Measurements from ENCODE around the gene FGD3.

FGD3 gene

DNA sequence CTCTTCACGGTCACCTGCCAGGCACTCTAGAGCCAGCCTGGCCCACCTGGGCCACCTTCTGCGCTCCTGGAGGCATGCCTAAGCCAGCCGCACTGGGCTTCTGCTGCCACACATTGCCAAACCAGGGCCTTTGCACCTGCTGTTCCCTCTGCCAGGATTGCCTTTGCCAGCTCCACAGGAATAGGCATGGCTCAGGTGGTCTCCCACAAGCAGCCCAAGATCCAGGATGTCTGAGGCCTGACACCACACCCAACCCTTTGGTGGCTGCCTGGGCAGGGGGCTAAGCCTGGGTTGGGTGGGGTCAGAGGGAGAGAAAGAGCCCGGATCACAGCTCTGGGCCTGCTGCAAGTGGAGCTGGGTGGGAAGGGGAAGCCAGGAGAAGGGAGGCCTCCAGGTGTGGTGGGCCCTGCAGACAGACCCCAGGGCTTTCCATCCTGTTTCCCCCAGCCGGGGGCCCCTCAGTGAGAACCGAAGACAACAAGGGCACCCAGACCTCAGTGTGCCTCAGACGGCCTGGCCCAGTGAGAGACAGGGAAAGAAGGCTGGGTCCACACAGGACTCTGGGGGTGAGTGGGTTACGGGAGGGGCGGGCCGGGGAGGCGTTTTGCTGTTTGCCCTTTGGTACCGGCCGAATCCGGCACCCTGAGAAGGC lies 110.5 kb downstream of the FGD3 start:
- DNase-seq = no peak

DNA sequence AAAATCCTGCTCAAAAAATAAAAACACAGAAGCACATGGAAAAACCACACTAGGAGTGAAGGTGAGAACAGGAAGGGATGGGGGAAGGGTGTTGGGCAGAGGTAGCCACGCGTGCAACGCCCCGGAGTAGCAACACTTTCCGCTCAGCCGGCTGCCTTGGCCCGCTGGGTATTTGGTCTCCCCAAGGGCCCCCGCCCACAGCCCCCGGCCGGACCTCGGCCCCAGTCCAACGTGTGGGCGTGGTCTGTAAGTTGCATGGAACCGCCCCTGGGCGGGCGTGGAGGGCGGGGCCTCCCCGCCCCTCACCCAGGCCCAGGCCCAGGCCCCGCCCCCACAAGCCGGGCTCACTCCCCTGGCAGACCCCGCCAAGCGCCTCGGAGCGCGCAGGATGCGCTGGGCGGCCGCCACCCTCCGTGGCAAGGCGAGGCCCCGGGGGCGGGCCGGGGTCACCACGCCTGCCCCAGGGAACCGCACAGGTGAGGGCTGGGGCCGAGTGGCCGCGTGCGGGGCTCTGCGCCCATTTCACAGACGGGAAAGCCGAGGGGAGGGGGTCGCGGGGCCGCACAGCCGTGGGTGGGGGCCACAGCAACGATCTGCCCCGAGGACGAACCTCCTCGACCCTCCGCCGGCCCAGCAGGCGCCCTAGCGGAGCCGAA lies 111.2 kb downstream of the FGD3 start, which contains the start of gene SUSD3:
SUSD3 (plus strand) TSS at position 347 of the 656 bp plus-strand sequence; CDS start at position 389, 42 bp downstream.
- DNase-seq = no peak

DNA sequence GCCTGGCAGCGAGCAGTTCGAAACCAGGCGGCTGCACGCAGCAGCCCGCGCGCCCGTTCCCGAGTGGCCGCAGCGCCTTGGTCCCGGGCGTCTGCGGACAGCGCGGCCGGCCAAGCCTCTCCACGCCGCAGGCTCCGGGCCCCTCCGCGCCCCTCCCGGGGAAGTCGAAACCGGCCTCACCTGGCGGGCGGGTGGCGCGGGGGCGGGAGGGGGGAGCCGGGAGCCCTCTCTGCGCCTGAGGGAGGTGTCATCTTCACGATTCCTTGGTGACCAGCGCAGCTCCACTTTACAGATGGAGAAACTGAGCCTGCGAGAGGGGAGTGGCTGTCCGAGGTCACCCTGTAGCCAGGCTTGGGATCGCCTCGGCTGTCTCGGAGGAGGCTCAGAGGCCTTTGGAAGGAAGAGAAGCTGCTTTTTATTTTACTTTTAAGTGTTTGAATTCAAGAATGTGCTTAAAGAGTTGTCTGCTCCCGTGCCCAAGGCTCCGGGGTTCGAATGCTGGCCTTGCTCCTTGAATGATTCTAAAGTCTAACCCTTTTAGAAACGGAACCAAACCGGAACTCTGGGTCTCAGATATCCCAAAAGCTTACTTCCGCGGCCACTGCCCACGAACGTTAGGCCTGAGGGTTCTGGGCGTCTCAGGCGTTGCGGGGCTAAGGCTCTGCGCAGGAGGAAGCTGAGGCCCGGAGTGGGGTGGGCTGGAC lies 111.8 kb downstream of the FGD3 start:
- DNase-seq = no peak

DNA sequence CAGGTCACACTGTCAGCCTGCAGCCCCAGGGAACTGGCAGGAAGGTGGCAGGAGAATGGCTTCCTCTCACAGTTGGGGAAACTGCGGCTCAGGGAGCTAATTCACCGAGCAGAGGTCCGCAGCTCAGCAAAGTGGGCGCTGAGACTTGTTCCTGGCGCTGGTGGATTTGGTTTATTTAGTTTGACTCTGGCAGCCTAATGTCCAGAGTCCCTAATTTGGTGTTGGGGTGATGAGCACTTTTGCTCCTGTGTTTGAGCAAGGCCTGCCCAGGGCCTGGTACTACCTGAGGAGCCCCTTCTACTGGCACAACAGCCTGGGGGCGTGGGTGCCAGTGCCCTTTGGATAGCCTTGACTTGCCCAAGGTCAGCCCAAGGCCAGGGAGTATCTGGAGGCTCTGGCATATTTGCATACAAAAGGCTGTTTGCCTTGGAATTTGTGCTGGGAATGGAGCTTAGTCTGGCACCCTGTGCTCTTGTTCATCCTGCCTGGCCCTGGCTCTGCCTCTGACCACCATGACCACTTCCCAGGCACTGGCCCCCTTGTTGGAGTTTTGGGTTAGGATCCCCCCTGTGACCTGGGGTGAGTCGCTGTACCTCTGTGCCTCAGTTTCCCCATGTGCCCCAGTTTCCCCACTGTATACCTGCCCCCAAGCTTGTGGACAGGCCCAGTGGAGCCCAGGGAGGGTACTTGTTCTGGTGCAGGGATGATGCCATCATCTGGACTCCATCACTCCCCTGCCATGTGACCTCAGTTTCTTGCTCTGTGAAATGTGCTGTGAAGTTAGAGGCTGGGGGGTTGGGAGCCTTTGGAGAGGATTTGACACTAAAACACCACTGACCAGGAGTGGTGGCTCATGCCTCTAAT lies 112.6 kb downstream of the FGD3 start:
- no peak for DNase-seq

DNA sequence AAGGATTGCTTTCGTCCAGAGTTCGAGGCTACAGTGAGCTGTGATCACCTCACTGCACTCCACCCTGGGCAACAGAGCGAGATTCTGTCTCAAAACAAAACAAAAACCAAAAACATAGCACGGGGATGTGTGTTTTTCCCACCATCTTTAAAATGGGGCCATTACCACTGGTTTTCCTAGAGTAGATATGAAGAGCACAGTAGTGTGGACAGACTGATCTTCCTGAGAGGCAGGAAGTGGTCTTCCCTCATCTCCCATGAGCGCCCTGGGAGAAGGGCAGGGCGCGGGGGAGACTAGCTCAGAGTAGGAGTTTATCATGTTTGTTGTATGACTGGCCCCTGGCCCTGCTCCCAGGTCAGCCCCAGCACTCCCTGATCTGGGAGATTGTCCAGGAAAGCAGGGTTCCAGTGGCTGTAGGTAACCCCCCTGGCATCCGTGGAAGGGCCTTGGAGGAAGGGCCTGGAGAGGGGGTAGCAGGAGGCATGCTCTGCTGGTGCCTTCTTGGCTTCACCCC lies 113.5 kb downstream of the FGD3 start:
- no peak for DNase-seq

DNA sequence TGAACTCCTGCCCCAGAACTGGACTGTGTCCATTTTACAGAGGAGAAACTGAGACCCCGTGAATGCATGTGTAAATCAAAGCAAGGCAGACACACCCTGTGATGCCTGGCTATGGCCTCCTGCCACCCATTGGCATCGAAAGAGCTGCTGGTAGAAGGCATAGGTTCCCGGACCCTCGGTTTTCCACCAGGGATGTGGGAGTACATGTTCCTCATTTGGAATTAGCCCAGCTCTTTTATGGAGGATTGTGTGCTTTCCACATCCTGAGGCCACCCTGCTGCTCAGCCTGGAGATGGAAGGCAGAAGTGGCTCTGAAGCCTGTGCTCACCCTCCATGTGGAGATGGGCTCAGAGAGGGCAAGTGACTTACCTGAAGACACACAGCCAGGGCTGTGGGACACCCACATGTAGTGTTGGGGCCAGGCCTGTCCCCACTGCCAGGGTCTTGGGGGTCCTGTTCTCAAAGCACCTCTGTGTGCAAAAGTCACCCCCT lies 114.0 kb downstream of the FGD3 start:
- no peak for DNase-seq

DNA sequence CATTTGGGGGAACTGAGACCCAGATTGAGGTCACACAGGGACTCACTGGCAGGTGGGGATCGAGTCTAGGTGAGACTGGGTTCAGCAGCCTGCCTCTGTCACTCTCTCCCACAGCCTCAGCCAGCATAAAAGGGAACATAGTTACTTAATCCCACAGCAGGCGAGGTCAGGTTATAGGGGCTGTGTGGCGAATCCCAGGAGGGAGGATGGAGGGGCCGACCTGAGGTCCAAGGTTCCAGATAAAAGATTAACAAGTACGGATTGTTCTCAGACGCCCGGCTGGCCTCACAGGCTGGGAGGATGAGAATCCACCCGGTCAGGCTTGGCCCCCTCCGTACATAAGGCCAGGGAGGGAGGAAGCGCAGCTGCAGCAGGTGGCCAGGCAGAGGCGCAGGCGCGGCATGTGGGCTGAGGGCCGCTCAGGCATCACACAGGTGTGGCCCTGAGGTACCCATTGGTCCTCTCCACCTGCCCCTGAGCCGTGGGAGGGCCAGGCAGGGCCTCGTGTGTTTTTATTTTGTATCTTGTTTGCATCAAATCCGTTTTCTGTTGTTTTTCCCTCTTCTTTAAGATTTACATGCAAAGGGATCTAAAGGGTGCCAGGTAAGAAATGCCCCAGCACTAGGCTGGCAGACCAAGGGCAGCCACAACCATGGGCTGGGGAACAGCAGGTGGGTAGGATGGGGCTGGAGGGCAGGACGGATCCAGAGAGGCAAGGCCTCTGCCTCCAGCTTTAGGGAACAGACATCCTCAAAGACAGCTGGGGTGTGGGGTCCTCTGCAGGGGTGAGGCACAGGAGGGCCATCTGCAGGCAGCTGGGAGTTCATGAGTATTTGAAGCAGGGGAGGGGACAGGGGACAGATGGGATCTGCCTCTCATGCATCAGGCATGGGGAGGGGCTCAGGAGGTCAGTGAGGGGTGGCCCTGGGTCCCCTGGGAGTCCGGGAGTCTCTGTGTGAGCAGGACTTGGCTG lies 114.8 kb downstream of the FGD3 start:
- no peak for DNase-seq

DNA sequence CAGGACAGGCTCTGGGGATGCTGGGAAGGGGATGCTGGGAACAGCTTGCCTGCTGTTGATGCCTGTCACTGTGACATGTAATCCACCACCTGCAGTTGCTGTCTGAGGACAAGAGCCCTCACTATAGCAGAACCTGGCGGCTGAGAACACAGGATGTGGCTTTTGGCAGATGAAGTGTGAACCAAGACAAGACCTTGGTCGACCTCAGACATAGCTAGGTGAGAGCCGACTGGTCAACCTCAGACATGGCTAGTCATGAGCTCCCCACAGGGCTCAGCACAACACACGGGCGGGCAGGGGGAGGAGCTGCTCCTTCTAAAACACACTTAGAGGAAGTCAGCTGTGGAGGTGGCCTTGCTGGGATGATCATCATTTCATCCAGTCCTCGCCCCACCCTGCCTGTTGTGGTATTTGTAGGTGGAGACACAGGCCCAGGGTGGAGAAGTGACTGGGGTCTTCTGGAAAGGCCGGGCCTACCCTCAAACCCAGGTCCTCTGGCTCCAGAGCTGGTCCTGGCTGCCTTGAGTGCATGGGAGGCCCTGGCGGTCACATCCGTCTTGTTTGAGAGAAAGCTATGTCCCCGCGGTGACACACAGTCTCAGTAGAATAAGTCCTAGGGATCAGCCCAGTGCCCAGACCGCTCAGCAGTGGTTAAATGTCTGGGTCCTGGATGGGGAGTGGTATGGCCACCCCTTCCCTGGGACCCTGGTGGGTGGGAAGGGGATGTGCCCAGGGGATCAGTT lies 117.2 kb downstream of the FGD3 start:
- DNase-seq = no peak

DNA sequence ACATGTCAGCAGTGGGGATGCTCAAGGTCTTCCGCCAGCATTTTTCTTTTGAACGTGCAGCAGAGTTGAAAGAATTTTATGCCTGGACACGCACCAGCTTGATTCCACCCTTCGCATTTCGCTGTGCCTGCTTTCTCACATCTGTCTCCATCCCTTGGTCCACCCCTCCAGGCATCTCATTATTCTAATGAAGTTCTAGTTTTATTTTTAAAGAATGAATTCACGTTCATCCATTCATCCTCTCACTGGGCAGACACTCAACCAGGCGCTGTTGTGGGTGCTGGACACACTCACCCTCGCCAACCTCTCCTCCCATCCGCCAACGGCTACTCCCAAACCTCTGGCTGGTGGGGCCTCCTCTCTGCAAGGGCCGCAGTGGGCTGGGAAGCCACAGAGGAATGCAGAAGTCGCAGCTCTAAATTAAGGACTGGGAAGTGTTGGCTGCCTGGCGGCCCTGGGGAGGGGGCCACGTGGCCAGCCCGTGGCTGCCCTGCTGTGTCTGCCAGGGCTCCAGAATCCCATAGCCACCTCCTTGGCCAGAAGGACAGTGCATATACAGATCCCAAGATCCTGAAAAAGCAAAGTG lies 117.9 kb downstream of the FGD3 start:
- DNase-seq = no peak

DNA sequence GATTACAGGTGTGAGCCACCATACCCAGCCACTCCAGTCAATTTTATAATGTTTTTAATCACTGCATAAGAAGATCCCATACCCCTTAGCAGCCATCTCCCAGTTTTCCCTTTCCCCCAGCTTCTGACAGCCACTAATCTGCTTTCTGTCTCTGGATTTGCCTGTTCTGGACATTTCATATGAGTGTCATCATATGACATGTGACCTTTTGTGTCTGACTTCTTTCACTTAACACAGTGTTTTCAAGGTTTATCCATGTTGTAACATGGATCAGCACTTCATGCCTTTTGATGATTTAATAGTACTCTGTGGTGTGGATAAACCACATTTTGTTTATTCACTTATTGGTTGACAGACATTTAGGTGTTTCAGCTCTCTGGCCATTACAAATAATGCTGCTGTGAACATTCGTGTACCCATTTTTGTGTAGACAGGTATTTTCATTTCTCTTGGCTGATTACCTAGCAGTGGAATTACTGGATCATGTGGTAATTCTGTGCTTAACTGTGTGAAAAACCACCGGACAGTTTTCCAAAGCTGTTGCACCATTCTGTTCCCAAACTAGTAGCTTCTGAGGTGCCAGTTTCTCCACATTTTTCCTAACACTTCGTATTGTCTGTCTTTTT lies 119.8 kb downstream of the FGD3 start:
- no peak for DNase-seq

DNA sequence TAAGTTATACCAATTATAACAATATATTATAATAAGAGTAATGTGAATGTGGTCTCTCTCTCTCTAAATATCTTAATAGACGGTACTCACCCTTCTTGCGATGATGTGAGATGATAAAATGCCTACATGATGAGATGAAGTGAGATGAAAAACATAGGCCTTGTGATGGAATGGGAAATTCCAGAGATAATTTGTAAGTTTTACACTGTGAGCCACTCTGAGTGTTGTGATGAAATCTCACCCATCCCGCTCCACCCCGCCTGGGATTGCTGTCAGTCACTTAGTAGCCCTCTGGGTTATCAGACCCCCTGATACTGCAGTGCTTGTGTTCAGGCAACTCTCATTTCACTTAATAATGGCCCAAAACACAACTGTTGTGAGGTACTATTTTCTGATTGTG lies 121.6 kb downstream of the FGD3 start:
- DNase-seq = no peak

DNA sequence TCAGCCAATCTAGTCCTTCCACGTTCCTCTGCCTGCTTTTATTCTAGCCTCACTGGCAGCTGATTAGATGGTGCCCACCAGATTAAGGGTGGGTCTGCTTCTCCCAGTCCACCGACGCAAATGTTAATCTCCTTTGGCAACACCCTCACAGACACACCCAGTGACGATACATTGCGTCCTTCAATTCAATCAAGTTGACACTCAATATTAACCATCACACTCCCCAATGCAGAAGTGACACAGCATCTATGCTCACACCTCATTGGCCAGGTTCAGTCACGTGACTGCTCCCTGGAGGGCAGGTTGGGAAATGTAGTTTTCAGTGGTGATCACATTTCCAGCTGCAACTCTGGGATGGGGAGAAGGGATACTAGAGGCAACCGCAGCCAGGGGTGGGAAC lies 124.1 kb downstream of the FGD3 start:
- DNase-seq = no peak

DNA sequence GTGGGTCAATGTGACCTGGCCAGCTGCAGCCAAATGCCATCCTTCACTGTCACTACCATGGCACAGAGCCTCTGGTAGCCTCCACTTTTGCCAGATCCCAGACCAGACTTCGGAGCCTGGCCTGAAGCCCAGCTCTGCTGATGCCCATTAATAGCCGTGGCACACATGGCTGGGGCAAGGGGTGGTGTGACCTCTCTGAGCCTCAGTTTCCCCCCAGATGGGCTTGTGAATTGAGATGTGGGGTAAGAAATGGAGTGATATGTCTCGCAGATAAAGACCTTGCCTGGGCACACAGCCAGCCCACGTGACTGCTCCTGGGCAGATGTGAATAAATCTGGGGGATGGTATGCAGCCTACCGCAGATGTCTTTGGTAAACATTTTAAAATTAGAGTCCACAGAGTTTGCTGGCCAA lies 125.1 kb downstream of the FGD3 start:
- no peak for DNase-seq

DNA sequence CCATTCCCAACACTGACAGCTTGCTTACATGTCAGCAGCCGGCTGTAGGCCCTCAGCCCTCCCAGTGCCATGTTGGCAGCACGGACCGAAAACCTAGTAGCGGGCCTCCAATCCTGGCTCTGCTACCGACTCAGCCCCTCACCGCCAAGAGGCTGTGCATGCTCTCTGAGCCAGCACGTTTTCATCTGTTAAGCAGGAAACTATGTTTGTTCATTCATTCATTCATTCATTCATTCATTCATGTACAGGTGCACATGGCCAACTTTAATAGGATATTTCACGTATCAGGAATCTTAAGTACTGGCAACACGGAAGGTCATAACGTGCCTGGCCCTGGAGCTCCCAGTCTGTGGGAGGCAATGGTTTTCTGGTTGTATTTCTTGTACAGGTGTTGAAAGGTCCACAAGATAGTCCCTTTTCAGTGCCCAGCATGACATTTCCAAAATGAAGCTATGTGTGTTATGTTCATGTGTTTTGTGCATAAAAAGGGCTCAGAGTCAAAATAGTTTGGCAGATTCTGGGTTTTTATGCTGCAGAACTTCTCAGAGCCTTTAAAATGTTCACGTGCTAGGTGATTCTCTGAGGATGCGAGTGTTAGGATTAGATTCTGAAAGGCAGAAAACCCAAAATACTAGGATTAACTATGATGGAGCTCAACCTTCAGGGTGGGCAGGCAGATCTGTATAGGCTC lies 128.9 kb downstream of the FGD3 start:
- DNase-seq = no peak

DNA sequence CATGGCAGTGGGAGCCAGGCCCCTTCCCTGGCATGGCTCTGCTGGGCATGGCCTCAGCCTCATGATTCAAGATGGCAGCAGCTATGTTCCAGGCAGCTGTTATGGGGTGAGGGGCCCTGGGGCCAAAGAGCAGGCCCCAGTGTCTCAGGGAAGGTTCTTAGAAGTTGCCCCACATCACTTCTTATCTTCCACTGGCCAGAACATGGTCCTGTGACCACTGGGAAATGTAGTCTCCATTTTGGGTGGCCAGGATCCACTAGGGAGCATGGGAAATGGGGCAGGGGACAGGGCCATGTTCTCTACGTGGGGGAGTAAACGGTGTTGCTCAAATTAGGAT lies 129.4 kb downstream of the FGD3 start:
- DNase-seq = no peak

DNA sequence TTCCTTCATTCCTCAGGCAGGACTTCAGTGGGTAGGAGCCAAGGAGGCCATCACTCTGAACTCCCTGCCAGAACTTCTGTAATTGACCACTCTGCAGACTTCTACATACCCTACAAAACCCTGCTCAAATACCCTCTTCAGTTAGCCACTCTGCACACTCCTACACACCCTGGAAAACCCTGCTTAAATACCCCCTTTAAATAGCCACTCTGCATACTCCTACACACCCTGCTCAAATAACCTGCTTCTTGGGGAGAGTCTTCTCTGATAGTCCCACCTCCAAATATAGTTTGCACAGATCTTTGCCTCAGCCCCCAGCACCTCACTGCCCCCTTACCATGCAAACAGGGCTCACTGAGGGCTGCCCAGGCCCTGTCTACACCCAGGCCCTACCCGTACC lies 130.0 kb downstream of the FGD3 start:
- no peak for DNase-seq

DNA sequence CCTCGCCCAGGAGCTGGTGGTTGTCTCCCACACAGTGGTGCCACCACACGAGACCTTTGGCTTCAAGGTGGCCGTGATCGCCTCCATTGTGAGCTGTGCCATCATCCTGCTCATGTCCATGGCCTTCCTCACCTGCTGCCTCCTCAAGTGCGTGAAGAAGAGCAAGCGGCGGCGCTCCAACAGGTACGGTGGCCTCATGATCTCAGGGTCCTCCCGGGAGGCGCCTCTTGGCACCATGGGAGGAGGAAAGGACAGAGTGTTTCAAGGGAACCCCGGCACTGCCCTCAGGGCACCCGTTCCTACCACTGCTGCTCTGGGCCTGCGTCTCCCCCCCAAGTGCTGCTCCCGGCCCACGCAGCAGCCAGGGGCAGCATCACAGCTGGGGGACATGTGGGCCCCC lies 130.5 kb downstream of the FGD3 start:
- no peak for DNase-seq

DNA sequence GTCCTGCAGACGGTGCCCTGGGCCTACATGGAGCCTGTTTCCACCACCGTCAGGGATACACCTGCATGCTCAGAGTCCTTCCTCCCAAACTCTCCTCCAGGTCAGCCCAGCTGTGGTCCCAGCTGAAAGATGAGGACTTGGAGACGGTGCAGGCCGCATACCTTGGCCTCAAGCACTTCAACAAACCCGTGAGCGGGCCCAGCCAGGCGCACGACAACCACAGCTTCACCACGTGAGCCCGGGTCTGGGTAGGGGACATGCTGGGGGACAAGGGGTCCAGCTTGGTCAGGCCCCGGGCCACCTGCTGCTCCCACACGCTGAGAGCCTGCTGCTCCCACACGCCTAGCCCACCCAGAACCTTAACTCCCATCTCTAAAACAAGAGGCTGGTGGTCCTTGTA lies 132.0 kb downstream of the FGD3 start:
- DNase-seq = no peak

DNA sequence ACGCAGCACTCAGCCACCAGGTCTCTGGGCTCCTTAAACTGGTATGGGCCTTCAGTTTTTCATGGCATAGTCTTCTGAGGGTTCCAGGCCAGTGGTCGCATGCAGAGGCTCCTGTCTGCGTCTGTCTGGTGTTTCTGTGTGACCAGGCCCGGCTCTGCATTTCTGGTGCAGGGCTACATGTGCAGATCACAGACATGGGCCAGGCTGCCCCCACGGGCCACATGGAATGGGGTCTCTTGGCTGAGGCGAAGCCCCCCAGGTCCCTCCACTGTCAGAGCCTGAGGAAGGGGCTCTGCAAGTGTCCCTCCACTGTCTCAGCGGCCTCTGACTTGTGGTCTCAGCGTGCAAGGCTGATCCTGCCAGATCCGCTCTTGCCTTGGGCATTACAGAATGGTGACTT lies 133.1 kb downstream of the FGD3 start:
- no peak for DNase-seq

All from NCI-H187 treated with DMSO at 0.1 percent for 48 hours (cell line).